Sciatic nerve (tissue), 2 donors: ENCODE results near the gene TBC1D21. TPM values are rescaled to one million over a fixed set of nuclear protein-coding genes. Genes with fewer than 3 reads are reported as not detected.

Source experiments
- ATAC-seq: fragments of 200-7000 bp; cut with Tn5 transposase; one replicate; pipeline ENCODE4 v1.9.1; 2020; ENCODE audit warnings: mild to moderate bottlenecking, moderate library complexity
- DNase-seq: peaks from one replicate; pipeline ENCODE4 v3.0.0-alpha.2; 2020; ENCODE audit warnings: low spot score
- intact Hi-C: fragments of 100-400 bp; cut with DNase I; formaldehyde crosslinking; loops from one replicate; pipeline ENCODE4 v1.14.2; 2022
- total RNA-seq: library from RNA; stranded (reverse); fragmentation: NEBNext Ultra II Directional; extraction: Animal tissue kit (Norgen Biotek cat#: 25700); gene quantifications from one replicate; pipeline ENCODE4 v1.2.1, GENCODE V29; 2021
- donor health status: DM: no; HTN: no; CAD: no.
- donor health status: DM: no; HTN: no; CAD: no.

TBC1D21 gene
- total RNA-seq, 1 donor from 2014 or later = not detected

GRCh38 chr15:73884159-73884558 is 10.8 kb downstream of the TBC1D21 start:
- no peak for ATAC-seq
- intact Hi-C loops = no loop called here
- DNase-seq = peak; percentile 31

- DNase-seq = no peak
- ATAC-seq = no peak
- intact Hi-C loops = no loop called here
Measured at GRCh38 chr15:73885954-73886700, 12.8 kb downstream of the TBC1D21 start.

- peak; percentile 34 for DNase-seq
- intact Hi-C loops = no loop called here
- ATAC-seq = no peak
Measured at GRCh38 chr15:73886717-73887345, 13.5 kb downstream of the TBC1D21 start.

DNA sequence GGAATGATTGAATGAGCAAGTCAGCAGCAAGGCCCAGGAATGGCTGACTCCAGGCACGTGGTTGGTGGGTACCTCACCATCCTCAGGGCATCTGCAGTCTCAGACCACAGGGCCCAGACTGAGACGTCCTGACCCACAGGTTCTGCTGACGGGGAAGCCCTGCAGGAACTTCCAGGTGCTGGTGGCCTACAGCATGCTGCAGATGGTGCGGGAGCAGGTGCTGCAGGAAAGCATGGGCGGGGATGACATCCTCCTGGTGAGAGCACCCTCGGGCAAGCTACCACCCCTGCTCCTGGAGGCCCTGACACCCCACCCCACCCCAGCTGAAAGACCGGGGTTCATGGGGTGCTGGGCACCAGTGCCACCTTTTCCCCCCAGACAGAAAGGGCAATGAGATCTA is 14.1 kb downstream of the TBC1D21 start:
- intact Hi-C loops = no loop called here
- no peak for ATAC-seq
- peak; percentile 37 for DNase-seq

DNA sequence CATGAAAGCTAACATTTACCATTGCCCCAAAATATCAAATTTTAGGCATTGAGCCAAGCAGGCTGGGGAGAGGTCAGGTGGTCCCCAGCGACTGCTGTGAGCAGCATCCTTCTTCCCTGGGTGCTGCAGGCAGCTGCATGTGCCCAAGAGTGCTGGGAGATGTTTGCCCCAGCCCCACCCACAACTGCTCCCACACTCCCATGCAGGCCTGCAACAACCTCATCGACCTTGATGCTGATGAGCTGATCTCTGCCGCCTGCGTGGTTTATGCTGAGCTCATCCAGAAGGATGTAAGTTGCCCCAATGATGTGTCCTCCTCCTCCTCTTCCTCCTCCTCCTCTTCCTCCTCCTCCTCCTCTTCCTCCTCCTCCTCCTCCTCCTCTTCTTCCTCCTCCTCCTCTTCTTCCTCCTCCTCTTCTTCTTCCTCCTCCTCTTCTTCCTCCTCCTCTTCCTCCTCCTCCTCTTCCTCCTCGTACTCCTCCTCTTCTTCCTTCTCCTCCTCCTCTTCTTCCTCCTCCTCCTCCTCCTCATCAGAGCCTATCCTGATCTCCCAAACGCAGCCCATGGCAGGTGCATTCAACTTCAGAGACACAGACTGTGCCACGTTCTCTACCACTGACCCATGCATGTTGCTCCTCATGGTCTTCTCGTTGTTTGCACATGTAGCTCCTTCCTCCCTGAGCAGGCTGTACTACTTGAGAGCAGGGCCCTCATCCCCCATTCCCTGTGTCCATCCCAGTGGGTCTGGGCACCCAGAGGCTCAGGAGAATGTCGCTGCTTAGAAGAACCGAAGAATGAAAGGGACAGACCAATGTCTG is 15.1 kb downstream of the TBC1D21 start:
- DNase-seq (peak; percentile 28), ATAC-seq (no peak)
- intact Hi-C loops = loop anchor here (1.0 kb wide), 1 partner anchor 21 kb away; no protein-coding TSS in a partner anchor

DNA sequence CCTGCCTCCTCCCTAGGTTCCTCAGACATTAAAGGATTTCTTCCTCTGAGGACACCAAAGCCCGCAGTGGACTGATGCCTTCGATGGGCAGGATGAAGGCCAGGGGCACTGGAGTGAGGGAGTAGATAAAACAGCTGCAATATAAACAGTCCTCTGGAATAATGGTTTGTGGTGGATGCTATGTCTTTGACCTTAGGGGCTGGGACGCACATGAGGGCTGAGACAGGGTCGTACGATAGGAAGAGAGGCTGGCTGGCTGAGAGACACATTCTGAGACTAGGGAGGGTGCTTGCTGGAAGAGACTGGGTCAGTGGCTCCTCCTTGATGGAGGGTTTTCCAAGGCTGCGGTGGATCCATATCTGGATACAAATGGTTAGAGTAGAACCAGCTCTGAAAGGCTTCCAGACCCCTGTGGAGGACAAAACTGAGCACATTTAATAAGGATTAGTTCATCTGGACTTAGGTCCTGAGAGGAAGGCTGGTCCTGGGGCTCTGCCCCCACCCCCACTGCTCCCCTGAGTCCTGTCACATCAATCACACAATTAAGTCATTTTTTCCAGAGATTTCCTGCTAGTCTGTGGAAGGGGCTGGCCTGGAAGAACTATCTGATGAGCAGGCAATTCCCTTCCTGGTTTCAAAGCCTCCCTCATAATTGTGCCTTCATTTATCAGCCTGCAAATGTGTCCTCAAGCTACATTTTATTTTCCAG is 15.8 kb downstream of the TBC1D21 start:
- ATAC-seq (no peak), DNase-seq (peak; percentile 15)
- intact Hi-C loops = loop anchor here (1.0 kb wide), 1 partner anchor 22 kb away; no protein-coding TSS in a partner anchor

DNA sequence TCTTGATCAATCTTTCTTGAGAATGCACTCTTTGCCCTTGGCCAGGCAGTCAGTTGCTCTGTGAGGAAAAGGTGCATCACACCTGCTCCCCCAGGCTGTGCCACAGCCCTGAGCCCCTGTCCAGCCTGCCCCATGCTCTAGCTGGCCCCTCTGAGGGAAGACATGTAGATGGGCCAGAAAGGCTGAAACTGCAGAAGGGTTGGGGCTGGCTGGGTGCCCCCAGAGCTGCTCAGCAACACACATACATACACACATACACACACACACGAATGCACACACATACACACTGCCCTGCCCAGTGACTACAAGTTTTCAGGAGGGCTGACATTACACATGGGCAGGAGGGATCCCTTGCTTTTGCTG is 16.4 kb downstream of the TBC1D21 start:
- no peak for DNase-seq
- intact Hi-C loops = loop anchor here (1.0 kb wide), 1 partner anchor 22 kb away; no protein-coding TSS in a partner anchor
- no peak for ATAC-seq

DNA sequence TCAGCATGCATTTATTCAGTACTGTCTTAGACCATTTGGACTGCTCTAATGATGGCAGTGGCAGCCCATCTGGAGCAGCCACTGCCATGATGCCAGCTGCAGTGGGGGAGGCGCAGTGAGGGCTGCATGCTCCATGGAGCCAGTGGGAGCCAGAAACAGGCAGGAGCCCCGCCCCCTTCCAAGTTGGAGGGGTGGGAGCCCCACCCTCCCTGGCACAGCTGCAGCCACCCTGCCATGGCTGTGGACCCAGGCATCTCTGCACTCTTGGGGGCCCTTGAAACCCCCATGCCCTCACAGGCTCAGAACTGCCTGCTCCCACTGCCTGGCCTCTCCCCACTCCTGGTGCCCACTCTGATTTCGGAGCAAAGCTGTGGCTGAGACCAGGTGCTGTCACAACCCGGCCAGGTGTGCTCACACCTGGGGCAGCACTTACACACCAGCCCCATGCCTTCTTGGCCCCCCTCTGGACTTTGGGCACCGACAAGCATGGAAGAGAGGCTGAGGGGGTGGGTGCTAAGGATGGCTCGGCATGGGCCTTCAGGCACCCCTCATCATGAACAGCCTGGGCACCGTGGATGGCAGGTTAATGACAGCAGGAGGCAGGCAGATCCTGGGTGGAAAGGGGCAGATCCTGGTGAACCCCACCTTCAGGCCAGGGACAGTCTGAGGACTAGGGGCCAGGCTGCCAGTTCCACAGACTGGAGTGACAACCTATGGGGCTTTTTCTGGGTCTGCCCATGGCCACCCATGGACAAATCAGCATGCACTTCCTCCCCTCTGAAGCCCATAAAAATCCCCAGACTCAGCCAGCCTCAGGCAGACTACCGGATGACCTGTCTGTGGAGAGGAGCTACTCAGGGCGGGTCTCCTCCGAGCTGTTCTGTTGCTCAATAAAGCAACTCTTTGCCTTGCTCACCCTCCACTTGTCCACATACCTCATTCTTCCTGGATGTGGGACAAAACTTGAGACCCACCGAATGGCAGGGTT is 18.3 kb downstream of the TBC1D21 start:
- peak; percentile 38 for DNase-seq

DNA sequence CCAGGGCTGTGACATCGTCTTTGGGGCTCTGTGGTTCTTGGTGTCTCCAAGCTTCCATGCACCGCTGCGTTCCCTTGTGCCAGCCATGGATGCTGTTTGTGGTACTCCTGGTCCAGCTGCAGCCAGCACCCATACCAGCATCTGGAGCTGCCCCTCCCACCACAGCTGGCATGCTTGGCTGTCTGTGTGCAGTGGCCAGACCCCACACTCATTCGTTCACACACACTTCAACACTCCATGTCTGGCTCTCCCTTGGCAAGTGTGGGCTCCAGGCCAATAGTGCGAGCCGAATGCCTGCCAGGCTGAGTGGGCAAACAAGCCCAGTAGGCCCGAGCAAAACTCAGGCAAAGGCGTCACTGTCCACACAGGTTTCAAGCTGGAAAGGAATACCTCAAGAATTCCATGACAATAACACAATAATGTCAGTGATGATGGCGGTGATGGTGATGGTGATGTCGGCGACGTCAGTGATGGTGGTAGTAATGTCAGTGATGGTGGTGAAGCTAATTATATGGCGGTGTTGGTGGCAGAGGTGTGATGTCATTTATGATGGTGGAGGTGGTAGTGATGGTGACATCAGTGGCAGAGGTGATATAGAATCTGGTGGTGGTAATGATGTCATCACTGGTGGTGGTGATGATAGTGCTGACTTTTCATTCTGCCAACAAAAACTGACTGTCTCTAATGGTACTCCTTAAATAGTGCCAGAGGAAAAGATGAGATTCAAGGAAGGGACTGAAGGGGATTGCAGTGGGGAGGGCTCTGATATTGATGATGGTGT is 19.3 kb downstream of the TBC1D21 start:
- no peak for ATAC-seq
- no peak for DNase-seq
- intact Hi-C loops = no loop called here

More for the DNA sequence above, 18.3 kb downstream of the TBC1D21 start:
- intact Hi-C loops = no loop called here
- no peak for ATAC-seq

DNA sequence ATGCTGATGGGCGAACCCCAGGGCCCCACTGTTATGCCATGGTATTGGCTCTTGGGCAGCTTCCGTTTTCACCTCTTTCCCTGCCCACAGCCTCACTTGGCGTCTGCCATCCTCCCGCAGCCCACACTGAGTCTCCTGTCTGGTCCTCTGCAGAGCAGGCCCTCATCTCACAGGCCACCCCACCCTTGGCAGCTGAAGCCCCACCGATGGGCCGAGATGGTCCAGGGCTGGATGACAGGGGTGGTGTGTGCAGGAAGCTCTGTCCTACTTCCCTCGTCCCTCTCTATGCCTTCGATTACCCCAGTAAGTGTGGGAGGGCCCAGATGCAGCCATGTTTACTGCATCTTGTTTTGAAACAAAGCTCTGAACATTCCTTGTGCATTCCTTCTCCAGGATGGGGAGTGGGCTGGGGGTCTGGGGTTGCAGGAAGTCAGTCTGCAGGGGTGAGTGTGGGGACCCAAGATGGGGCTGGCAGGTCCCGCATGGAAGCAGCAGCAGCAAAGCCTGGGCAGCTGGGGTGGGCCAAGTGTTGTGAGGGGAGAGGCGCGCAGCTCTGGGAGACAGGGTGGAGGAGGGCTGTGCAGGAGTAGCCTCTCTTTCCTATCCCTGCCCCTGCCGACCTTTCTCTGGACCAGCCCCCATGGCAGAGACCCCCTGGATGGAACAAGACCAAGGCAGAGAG is 20.9 kb downstream of the TBC1D21 start:
- DNase-seq = peak; percentile 35
- intact Hi-C loops = no loop called here

DNA sequence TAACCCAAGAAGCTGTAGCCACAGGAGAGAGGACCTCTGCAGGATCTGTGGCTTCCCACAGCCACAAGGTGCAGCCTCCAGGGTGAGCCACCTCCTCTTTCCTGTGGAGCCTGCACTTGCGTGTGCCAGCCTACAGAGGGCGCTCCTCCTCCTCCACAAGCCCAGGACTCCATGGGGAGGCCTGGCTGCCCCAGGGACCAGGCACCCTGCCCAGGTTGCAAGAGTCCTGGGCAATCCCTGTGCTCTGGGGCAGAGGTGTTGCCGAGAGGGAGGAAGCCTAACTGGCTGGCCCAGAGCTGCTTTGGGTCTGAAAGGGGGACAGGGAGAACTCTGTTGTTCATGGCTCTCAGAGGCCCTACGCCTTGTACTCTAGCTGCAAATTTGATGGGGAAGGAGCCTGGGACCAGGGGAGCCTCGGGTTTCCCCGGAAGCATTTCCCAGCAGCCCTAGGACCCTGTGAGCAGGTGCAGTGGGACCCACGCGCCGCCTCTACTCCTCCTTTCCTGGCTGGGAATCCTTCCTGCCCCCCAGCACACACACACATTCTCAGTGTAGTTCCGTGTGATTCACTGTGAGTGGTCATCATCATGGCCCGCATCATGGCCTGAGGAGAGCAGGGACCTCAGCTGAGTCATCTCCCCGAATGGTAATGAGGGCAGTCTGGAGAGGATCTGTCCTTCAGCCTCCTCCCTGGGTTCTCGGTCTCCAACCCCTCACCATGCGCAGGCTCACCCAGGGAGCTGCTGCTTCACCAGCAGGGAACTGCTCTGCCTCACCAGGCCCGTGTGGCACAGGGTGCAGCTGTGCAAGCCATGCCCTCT is 24.3 kb downstream of the TBC1D21 start:
- peak; percentile 53 for ATAC-seq
- intact Hi-C loops = no loop called here
- DNase-seq = no peak

More for the DNA sequence above, 20.9 kb downstream of the TBC1D21 start:
- ATAC-seq = no peak

- intact Hi-C loops = no loop called here
- DNase-seq (peak; percentile 35), ATAC-seq (no peak)
Measured at GRCh38 chr15:73899197-73900094, 26.1 kb downstream of the TBC1D21 start.

GRCh38 chr15:73900095-73900712 is 26.8 kb downstream of the TBC1D21 start:
- intact Hi-C loops = no loop called here
- no peak for ATAC-seq
- no peak for DNase-seq

- intact Hi-C loops = no loop called here
- ATAC-seq (no peak), DNase-seq (no peak)
Measured at GRCh38 chr15:73901126-73901810, 27.9 kb downstream of the TBC1D21 start.
